HG02571 (cell line): ENCODE data around the gene SRCAP.

Source experiments
- ATAC-seq: cut with Tn5 transposase; IDR thresholded peaks from one replicate; pipeline ENCODE4 v1.9.1; 2021; ENCODE audit warnings: mild to moderate bottlenecking, moderate library complexity; ENCODE audit not compliant: unreplicated experiment

Gene SRCAP

GRCh38 chr16:30753596-30753995 lies 54.6 kb downstream of the SRCAP start:
- no peak for ATAC-seq

- ATAC-seq = no peak
These were observed 57.2 kb downstream of the SRCAP start for GRCh38 chr16:30755955-30756780.

GRCh38 chr16:30756781-30757100 lies 57.8 kb downstream of the SRCAP start:
- ATAC-seq = no peak

GRCh38 chr16:30757316-30757715 lies 58.3 kb downstream of the SRCAP start:
- no peak for ATAC-seq

GRCh38 chr16:30758988-30759491 lies 60.1 kb downstream of the SRCAP start:
- ATAC-seq = no peak

- no peak for ATAC-seq
These were observed 61.1 kb downstream of the SRCAP start for GRCh38 chr16:30760001-30760559.

GRCh38 chr16:30760577-30761426 lies 61.8 kb downstream of the SRCAP start:
- ATAC-seq = no peak

- peak; percentile 23 for ATAC-seq
These were observed 62.5 kb downstream of the SRCAP start for GRCh38 chr16:30761427-30761927.

- ATAC-seq = peak; percentile 86
These were observed 63.2 kb downstream of the SRCAP start, which contains the start of the genes CFAP119 and RNF40 for GRCh38 chr16:30761928-30762902. Gene CFAP119, minus strand, starts transcription at chr16:30762062. Its CDS starts 314 bp downstream, at chr16:30761748. Gene RNF40, plus strand, starts transcription at chr16:30762322. Its CDS starts 224 bp downstream, at chr16:30762546.

- no peak for ATAC-seq
These were observed 64.2 kb downstream of the SRCAP start for GRCh38 chr16:30762991-30763725.

- no peak for ATAC-seq
These were observed 65.1 kb downstream of the SRCAP start for GRCh38 chr16:30764086-30764485.

GRCh38 chr16:30764816-30765465 lies 66.0 kb downstream of the SRCAP start:
- no peak for ATAC-seq

GRCh38 chr16:30766206-30766932 lies 67.4 kb downstream of the SRCAP start:
- no peak for ATAC-seq

- no peak for ATAC-seq
These were observed 67.9 kb downstream of the SRCAP start for GRCh38 chr16:30766933-30767284.

- no peak for ATAC-seq
These were observed 68.9 kb downstream of the SRCAP start for GRCh38 chr16:30767767-30768465.

- no peak for ATAC-seq
These were observed 69.7 kb downstream of the SRCAP start for GRCh38 chr16:30768583-30769181.

GRCh38 chr16:30769379-30770089 lies 70.6 kb downstream of the SRCAP start:
- no peak for ATAC-seq
